HG03575 (cell line): ENCODE measurements around the gene MINK1.
"Not testable (repeated sequence)": the region's sequence is repeated elsewhere in the genome, so short reads cannot be mapped to it uniquely, and the experiment has no call there.

ENCODE experiments used
- ATAC-seq: cut with Tn5 transposase; IDR thresholded peaks from one replicate; pipeline ENCODE4 v1.9.1; 2021; ENCODE audit not compliant: unreplicated experiment, insufficient number of reproducible peaks, low FRiP score; ENCODE audit errors: extremely low read depth

MINK1 gene

GRCh38 chr17:4895121-4895520 lies 62.0 kb downstream of the MINK1 start:
- ATAC-seq: no peak

GRCh38 chr17:4895657-4896331 lies 62.7 kb downstream of the MINK1 start:
- ATAC-seq: no peak

DNA sequence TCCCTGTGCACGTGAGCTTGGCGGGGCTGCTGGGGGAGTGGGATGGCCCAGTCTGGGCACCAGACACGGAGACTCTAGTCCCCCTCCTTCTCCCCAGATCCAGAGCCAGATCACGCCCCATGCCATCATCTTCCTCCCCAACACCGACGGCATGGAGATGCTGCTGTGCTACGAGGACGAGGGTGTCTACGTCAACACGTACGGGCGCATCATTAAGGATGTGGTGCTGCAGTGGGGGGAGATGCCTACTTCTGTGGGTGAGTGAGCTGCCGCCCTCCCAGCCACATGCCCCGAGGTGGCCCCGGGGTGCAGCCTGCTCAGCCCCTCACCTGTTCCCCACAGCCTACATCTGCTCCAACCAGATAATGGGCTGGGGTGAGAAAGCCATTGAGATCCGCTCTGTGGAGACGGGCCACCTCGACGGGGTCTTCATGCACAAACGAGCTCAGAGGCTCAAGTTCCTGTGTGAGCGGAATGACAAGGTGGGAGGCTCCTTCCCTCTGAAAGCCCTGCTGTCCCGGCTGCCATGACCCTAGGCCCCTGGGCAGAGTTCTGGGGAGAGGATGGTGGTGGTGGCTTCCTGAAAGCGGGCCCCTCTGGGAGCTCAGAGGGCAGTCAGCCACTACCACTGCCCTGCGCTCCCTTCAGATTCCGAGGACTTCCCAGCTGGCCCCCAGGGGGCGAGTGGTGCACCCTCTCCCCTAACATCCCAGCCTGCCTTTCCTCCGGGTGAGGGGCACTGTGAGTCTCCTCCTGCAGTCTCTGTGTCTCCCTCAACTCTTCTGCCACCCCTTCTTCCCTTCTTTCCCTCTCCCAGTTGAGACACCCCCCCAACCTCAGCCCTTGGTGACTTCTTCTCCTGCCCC lies 63.4 kb downstream of the MINK1 start:
- no peak for ATAC-seq

DNA sequence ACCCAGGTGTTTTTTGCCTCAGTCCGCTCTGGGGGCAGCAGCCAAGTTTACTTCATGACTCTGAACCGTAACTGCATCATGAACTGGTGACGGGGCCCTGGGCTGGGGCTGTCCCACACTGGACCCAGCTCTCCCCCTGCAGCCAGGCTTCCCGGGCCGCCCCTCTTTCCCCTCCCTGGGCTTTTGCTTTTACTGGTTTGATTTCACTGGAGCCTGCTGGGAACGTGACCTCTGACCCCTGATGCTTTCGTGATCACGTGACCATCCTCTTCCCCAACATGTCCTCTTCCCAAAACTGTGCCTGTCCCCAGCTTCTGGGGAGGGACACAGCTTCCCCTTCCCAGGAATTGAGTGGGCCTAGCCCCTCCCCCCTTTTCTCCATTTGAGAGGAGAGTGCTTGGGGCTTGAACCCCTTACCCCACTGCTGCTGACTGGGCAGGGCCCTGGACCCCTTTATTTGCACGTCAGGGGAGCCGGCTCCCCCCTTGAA lies 64.1 kb downstream of the MINK1 start:
- no peak for ATAC-seq

GRCh38 chr17:4897785-4898184 lies 64.6 kb downstream of the MINK1 start:
- no peak for ATAC-seq

DNA sequence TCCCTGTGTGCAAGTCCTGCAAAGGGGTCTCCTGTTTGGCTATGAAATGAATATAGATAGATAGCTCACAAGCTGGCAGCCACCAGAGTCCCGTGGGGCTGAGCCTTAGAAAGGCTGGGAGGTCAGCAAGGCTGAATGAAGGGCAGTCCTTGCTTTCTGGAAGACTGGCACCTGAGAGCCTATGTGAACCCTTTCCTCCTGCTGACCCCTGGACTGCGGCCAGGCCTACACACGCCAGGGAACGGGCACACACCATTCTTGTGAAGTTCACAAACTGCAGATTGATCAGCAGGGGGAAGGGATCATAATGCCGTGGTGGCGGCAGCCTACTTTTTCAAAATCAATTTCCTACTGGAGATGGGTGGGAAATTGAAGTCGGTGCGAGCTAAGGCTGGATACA lies 65.2 kb downstream of the MINK1 start:
- ATAC-seq: no peak

DNA sequence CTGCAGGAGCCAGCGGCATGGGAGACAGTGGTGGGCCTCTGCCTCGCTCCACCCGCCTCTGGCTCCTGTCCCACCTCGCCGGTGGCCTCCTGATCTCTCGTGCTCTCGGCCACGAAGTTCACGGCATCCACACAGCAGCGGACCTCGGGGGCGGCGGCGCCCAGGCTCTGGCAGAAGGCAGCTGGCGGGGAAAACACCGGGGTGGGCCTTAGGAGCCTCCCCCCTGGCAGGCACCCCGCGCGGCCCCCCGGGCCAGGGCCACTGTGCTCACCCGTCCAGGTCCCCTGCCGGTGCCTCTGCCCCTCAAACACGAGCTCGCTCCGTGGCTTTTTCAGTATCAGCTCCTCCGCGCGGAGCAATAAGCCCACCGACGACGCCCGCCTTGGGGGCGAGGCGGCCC lies 65.8 kb downstream of the MINK1 start:
- no peak for ATAC-seq

DNA sequence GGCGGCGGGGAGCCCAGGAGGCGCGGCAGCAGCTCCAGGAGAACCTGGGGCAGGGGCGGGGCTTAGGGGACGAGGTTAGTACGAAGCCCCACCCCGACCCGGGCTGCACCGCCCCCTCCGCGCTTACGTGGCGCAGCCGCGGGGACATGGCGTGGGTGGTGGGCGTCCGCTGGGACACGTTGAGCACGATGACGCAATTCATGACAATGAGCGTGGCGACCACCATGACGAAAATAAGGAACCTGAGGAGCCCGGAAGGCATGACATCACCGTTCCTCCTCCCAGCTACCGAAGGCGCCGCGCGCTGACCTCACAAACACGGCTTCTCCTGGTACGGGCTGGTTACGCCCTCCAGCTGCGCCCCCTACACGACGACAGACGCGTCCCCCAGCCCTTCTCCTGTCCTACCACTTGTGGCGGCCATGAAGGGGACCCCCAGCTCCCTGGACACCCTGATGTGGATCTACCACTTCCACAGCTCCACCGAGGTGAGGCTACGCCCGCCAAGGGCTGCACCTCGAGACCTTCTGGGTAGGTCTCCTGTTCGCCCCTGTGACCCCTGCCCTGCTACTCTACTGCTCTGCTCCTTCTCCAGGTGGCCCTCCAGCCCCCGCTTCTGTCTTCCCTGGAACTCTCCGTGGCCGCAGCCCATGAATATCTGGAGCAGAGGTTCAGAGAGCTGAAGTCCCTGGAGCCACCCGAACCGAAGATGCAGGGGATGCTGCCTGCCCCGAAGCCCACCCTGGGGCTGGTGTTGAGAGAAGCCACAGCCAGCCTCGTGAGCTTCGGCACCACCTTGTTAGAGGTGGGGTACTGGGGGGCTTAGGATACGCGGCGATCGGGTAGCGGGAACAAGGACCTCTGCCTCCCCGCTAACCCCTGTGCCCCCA lies 66.4 kb downstream of the MINK1 start, which contains the start of gene C17orf107:
Gene C17orf107 (plus strand): TSS at position 196 of the 890 bp plus-strand sequence. CDS start 227 bp downstream, at position 423.
- no peak for ATAC-seq

DNA sequence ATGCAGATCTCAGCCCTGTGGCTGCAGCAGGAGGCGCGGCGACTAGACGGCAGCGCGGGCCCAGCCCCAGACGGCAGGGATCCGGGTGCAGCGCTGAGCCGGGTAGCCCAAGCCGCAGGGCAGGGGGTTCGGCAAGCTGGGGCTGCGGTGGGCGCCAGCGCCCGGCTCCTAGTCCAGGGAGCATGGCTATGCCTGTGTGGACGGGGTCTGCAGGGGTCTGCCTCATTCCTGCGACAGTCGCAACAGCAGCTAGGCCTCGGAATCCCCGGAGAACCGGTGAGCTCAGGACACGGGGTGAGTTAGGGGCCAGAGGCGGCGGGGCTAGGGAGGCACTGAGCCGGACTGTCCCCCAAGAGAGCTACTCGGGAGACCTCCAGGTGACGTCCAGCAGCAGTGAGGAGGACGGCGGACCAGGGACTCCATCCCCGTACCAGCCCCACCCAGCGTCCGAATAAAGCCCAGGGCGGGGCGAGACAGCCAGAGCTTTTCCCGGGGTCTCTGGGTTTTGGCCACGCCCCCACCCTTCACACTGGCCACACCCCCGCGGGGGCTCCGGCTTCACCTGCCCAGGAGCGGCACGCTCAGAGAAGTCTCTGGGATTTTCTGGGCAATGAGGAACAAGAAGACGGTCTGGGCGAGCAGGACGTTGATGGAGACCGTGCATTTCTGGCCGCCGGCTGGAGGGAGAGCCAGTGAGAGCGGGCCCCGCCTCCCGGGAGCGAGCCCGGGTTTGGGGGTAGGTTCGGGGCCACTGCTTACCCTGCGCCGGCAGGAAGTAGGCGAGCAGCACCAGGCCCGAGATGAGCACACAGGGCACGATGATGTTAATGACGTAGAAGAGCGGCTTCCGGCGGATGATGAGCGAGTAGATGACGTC lies 67.3 kb downstream of the MINK1 start:
- ATAC-seq: no peak

GRCh38 chr17:4901108-4901647 lies 68.0 kb downstream of the MINK1 start:
- ATAC-seq: no peak

DNA sequence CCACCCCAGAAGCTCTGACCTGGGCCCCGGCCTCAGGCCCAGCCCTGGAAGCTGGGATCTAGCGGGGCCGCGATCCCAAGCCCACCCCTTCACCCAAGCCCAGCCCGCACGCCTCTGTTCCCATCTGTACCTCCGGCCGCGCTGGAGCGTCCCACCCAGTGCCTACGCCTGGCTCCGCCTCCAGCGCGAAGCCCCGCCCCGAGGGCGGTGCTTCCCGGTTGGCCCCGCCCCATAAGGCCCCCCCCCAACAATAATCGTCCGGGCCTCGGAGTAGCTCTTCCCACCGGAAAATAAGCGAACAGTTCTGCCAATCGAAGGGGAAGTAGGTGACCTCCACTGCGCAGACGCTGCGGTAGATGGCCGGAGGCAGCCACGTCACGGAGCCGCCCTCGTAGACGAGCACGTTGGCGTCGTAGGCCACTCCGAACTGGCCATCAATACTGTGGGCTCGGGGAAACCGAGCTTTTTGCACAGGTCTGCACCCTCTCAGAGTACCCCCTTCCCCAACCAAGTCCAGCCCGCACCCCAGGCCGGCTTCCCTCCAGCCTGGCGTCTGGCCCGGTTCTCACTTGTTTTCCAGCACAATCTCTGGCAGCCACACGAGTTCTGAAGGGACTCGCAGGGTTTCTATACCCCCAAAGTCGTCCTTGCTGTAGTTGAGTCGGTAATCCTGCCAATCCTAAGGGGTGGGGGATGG lies 68.7 kb downstream of the MINK1 start:
- no peak for ATAC-seq

- ATAC-seq: no peak
Observed at GRCh38 chr17:4902540-4902939, 69.4 kb downstream of the MINK1 start.

DNA sequence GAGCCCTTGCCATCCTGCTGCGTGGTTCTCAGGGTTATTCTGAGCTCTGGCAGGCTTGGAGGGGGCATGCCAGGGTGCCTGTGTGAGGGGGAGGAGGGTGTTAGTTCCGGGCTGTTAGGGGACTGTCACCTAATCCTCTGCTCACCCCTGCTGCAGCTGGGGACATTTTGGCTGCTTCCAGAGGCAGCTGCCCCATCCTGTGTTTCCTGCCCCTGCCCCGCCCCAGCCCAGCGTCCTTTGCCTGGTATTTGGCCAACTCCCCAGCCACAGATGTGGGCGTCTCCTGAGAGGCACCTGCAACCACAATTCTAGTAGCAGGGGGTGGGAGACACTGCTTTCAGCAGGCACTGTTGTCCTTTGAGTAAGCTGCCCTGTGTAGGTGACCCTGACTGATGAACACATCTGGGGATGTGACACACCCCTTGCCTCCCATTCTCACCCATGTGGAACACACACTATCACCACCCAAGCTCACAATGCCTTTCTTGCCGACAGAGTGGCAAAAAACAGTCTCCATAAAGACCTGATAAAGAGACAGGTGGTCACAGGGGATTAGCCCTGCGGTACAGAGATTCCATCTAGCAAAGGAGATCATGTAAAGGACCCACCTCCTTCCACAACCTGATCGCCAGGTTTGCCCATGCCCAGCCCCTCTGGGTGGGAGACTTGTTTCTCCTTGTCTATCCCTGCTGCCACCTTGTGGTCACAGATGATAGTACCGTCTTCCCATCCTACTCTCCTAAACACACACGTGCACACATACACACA lies 70.1 kb downstream of the MINK1 start, which contains the start of gene CHRNE:
Gene CHRNE (minus strand): TSS at position 48 of the 768 bp plus-strand sequence. CDS start 35 bp downstream, at position 13.
- no peak for ATAC-seq

GRCh38 chr17:4906642-4907041 lies 73.5 kb downstream of the MINK1 start:
- ATAC-seq: not testable (repeated sequence)

- no peak for ATAC-seq
Observed at GRCh38 chr17:4908301-4908700, 75.2 kb downstream of the MINK1 start.

- ATAC-seq: no peak
Observed at GRCh38 chr17:4908711-4909496, 75.8 kb downstream of the MINK1 start.
